GM23338 (cell line): ENCODE data around the gene NCOA1. TPM values are rescaled to one million over a fixed set of nuclear protein-coding genes. Genes with fewer than 3 reads are reported as not detected.

Experiments used
- ATAC-seq: fragments of 200-7000 bp; cut with Tn5 transposase; 3 replicates; pipeline ENCODE4 v1.9.1; 2020
- DNase-seq: peaks from one replicate; pipeline ENCODE4 v3.0.0-alpha.2; 2015; ENCODE audit warnings: low spot score
- H2AFZ ChIP-seq: fragments of 200-600 bp; sonication (generic); 2 replicates; pipeline ENCODE4 v1.8.0; 2016; ENCODE audit warnings: antibody characterized with exemption, mild to moderate bottlenecking, moderate library complexity
- H3F3A ChIP-seq: fragments of 200-600 bp; sonication (generic); replicated peaks from 2 replicates; pipeline ENCODE4 v1.8.0; 2017; ENCODE audit warnings: antibody characterized with exemption, mixed run types, low read depth
- H3K27ac ChIP-seq: fragments of 200-600 bp; sonication (generic); 2 replicates; pipeline ENCODE4 v1.6.1; 2016; ENCODE audit warnings: low read depth
- H3K27me3 ChIP-seq: fragments of 200-600 bp; sonication (generic); 2 replicates; pipeline ENCODE4 v1.8.0; 2016; ENCODE audit warnings: mild to moderate bottlenecking, mixed run types, moderate library complexity; ENCODE audit not compliant: insufficient read depth
- H3K36me3 ChIP-seq: fragments of 200-600 bp; sonication (generic); 2 replicates; pipeline ENCODE4 v1.8.0; 2016; ENCODE audit warnings: mild to moderate bottlenecking; ENCODE audit not compliant: insufficient read depth
- H3K4me1 ChIP-seq: fragments of 200-600 bp; sonication (generic); 2 replicates; pipeline ENCODE4 v1.8.0; 2016; ENCODE audit warnings: mild to moderate bottlenecking, moderate library complexity; ENCODE audit not compliant: insufficient read depth
- H3K4me2 ChIP-seq: fragments of 200-600 bp; sonication (generic); 2 replicates; pipeline ENCODE4 v1.7.1; 2017; ENCODE audit warnings: mixed run types
- H3K4me3 ChIP-seq: fragments of 200-600 bp; sonication (generic); 2 replicates; pipeline ENCODE4 v1.6.1; 2016; ENCODE audit warnings: mixed run types
- H3K79me2 ChIP-seq: fragments of 200-600 bp; sonication (generic); replicated peaks from 2 replicates; pipeline ENCODE4 v1.8.0; 2017; ENCODE audit warnings: mild to moderate bottlenecking; ENCODE audit not compliant: insufficient read depth
- H3K9me2 ChIP-seq: fragments of 200-600 bp; sonication (generic); 2 replicates; pipeline ENCODE4 v1.8.0; 2017; ENCODE audit not compliant: insufficient read depth
- H4K20me1 ChIP-seq: fragments of 200-600 bp; sonication (generic); replicated peaks from 2 replicates; pipeline ENCODE4 v1.8.0; 2017; ENCODE audit warnings: mild to moderate bottlenecking; ENCODE audit not compliant: insufficient read depth
- H3K27ac Mint-ChIP-seq: 2 replicates; pipeline ENCODE4 v1.8.0; 2020; ENCODE audit warnings: inconsistent platforms, mild to moderate bottlenecking, moderate library complexity, mixed read lengths
- H3K27me3 Mint-ChIP-seq: 3 replicates; pipeline ENCODE4 v1.8.0; 2022; ENCODE audit warnings: low read depth, mild to moderate bottlenecking, moderate library complexity, mixed read lengths, inconsistent platforms; ENCODE audit not compliant: insufficient read depth, poor library complexity
- H3K36me3 Mint-ChIP-seq: 3 replicates; pipeline ENCODE4 v1.8.0; 2021; ENCODE audit warnings: low read depth, mild to moderate bottlenecking, inconsistent platforms, moderate library complexity, mixed read lengths
- H3K4me1 Mint-ChIP-seq: 3 replicates; pipeline ENCODE4 v1.8.0; 2020; ENCODE audit warnings: mild to moderate bottlenecking, inconsistent platforms, mixed read lengths
- H3K4me3 Mint-ChIP-seq: 3 replicates; pipeline ENCODE4 v1.8.0; 2021; ENCODE audit warnings: moderate library complexity, mild to moderate bottlenecking, inconsistent platforms, mixed read lengths
- H3K9me3 Mint-ChIP-seq: 3 replicates; pipeline ENCODE4 v1.8.0; 2020; ENCODE audit warnings: moderate library complexity, mild to moderate bottlenecking, inconsistent platforms, mixed read lengths
- CREB1 ChIP-seq: fragments of 250-450 bp; sonication (Bioruptor Pico); IDR thresholded peaks from 2 replicates; pipeline ENCODE4 v1.5.0; 2020; ENCODE audit warnings: low read depth, mild to moderate bottlenecking, moderate library complexity
- EZH2 ChIP-seq: fragments of 200-600 bp; sonication (generic); IDR thresholded peaks from one replicate; pipeline ENCODE4 v1.8.0; 2017; ENCODE audit warnings: antibody characterized with exemption, mild to moderate bottlenecking, low read depth; ENCODE audit not compliant: unreplicated experiment
- EZH2phosphoT487 ChIP-seq: fragments of 200-600 bp; sonication (generic); IDR thresholded peaks from one replicate; pipeline ENCODE4 v1.8.1; 2018; ENCODE audit warnings: antibody characterized with exemption; ENCODE audit not compliant: unreplicated experiment
- JUNB ChIP-seq: IDR thresholded peaks from one replicate; pipeline ENCODE4 v1.6.1; 2016; ENCODE audit warnings: antibody characterized with exemption; ENCODE audit not compliant: unreplicated experiment
- NANOG ChIP-seq: IDR thresholded peaks from 2 replicates; pipeline ENCODE4 v1.6.1; 2016; ENCODE audit warnings: antibody characterized with exemption, borderline replicate concordance
- POLR2AphosphoS5 ChIP-seq: IDR thresholded peaks from 2 replicates; pipeline ENCODE4 v1.6.1; 2016; ENCODE audit warnings: antibody characterized with exemption, low read depth
- STAT1 ChIP-seq: IDR thresholded peaks from one replicate; pipeline ENCODE4 v1.6.1; 2016; ENCODE audit warnings: antibody characterized with exemption; ENCODE audit not compliant: unreplicated experiment
- ZNF114 ChIP-seq: fragments of 250-450 bp; sonication (Bioruptor Pico); IDR thresholded peaks from 2 replicates; pipeline ENCODE4 v1.5.0; 2020; ENCODE audit warnings: mild to moderate bottlenecking, moderate library complexity
- ZNF331 ChIP-seq: fragments of 250-450 bp; sonication (Bioruptor Pico); IDR thresholded peaks from 2 replicates; pipeline ENCODE4 v1.5.0; 2020; ENCODE audit warnings: low read depth, mild to moderate bottlenecking, moderate library complexity
- polyA plus RNA-seq: library from polyadenylated mRNA; unstranded; fragments of >200 nt; fragmentation: Nextera tagmentation; extraction: Ambion mirVana; gene quantifications from 2 replicates; pipeline ENCODE4 v1.2.1, GENCODE V29; 2016
- total RNA-seq: library from RNA; depleted of rRNA; stranded (reverse); fragments of >200 nt; shearing (Covaris generic); gene quantifications from 2 replicates; pipeline ENCODE4 v1.2.3, GENCODE V29; 2014
- TF ChIP-seq, protein P1 (sequence below): IDR thresholded peaks from one replicate; pipeline ENCODE4 v1.6.1; 2018; ENCODE audit warnings: antibody characterized with exemption; ENCODE audit not compliant: unreplicated experiment
- TF ChIP-seq, protein P2 (sequence below): IDR thresholded peaks from 2 replicates; pipeline ENCODE4 v1.6.1; 2016; ENCODE audit warnings: antibody characterized with exemption
- TF ChIP-seq, protein P3 (sequence below), 2 experiments: fragments of 200-600 bp in 1 of 2; sonication (generic) in 1 of 2; conservative IDR thresholded peaks; 2 replicates each; pipeline versions ENCODE4 v1.5.1 to v1.6.1; 2016 to 2017; ENCODE audit warnings: antibody characterized with exemption in 2 of 2, low read depth in 2 of 2, mild to moderate bottlenecking in 2 of 2, moderate library complexity in 1 of 2
- TF ChIP-seq, protein P4 (sequence below): fragments of 250-450 bp; sonication (Bioruptor Pico); IDR thresholded peaks from 2 replicates; pipeline ENCODE4 v1.5.0; 2020; ENCODE audit warnings: mild to moderate bottlenecking, moderate library complexity

The NCOA1 gene
- total and polyA plus RNA-seq, 2 experiments from 2014 or later, result 7.1 to 15.1 TPM

DNA sequence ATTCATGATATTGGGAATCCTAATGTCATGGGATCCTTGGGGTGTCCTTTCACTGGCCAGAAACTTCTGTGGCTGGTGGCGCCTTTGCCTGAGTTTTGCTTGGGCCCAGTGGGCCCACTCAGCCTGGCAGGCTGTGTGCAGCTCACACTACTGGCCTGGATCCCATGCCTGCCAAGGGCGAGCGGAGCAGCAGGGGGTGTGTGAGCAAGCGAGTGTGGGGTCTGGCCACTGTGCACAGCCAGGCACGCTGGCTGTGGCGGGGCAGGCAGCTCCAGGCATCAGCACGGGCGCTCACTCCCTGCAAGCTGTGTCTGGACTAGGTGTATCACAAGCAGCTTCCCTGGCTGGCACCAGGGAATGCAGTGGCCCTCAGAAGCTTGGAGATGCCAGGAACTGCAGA, 74.5 kb downstream of the NCOA1 start:
- no peak overlapping the region for H3K27ac ChIP-seq
- no peaks in the 10 kb centered on the region for H3F3A ChIP-seq
- H3K4me3 ChIP-seq, result no peak overlapping the region
- H4K20me1 ChIP-seq, result no peaks in the 10 kb centered on the region
- Mint-ChIP-seq H3K9me3 (peaks cover 23% of the 10 kb centered on the region), H3K27me3 (peaks cover 2% of the 10 kb centered on the region), H3K4me1 (peaks cover 3% of the 10 kb centered on the region; the same call in 1 of the 3 replicates), H3K27ac (no peak overlapping the region), H3K36me3 (peaks cover 32% of the 10 kb centered on the region), H3K4me3 (no peak overlapping the region)
- no peaks in the 10 kb centered on the region for H3K4me1 ChIP-seq
- no peak overlapping the region for H3K4me2 ChIP-seq
- no peak overlapping the region for H2AFZ ChIP-seq
- ATAC-seq (no peak), DNase-seq (no peak)
- TF ChIP-seq, protein P1, sequence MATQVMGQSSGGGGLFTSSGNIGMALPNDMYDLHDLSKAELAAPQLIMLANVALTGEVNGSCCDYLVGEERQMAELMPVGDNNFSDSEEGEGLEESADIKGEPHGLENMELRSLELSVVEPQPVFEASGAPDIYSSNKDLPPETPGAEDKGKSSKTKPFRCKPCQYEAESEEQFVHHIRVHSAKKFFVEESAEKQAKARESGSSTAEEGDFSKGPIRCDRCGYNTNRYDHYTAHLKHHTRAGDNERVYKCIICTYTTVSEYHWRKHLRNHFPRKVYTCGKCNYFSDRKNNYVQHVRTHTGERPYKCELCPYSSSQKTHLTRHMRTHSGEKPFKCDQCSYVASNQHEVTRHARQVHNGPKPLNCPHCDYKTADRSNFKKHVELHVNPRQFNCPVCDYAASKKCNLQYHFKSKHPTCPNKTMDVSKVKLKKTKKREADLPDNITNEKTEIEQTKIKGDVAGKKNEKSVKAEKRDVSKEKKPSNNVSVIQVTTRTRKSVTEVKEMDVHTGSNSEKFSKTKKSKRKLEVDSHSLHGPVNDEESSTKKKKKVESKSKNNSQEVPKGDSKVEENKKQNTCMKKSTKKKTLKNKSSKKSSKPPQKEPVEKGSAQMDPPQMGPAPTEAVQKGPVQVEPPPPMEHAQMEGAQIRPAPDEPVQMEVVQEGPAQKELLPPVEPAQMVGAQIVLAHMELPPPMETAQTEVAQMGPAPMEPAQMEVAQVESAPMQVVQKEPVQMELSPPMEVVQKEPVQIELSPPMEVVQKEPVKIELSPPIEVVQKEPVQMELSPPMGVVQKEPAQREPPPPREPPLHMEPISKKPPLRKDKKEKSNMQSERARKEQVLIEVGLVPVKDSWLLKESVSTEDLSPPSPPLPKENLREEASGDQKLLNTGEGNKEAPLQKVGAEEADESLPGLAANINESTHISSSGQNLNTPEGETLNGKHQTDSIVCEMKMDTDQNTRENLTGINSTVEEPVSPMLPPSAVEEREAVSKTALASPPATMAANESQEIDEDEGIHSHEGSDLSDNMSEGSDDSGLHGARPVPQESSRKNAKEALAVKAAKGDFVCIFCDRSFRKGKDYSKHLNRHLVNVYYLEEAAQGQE, result no peak
- TF ChIP-seq CREB1 (no peak), NANOG (no peak), POLR2AphosphoS5 (no peak), EZH2phosphoT487 (no peak), EZH2 (no peak), ZNF331 (CRISPR knock-in tag) (no peak), ZNF114 (CRISPR knock-in tag) (no peak), STAT1 (no peak), JUNB (no peak)
- TF ChIP-seq, protein P2, sequence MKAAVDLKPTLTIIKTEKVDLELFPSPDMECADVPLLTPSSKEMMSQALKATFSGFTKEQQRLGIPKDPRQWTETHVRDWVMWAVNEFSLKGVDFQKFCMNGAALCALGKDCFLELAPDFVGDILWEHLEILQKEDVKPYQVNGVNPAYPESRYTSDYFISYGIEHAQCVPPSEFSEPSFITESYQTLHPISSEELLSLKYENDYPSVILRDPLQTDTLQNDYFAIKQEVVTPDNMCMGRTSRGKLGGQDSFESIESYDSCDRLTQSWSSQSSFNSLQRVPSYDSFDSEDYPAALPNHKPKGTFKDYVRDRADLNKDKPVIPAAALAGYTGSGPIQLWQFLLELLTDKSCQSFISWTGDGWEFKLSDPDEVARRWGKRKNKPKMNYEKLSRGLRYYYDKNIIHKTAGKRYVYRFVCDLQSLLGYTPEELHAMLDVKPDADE, result no peak
- TF ChIP-seq, protein P3, sequence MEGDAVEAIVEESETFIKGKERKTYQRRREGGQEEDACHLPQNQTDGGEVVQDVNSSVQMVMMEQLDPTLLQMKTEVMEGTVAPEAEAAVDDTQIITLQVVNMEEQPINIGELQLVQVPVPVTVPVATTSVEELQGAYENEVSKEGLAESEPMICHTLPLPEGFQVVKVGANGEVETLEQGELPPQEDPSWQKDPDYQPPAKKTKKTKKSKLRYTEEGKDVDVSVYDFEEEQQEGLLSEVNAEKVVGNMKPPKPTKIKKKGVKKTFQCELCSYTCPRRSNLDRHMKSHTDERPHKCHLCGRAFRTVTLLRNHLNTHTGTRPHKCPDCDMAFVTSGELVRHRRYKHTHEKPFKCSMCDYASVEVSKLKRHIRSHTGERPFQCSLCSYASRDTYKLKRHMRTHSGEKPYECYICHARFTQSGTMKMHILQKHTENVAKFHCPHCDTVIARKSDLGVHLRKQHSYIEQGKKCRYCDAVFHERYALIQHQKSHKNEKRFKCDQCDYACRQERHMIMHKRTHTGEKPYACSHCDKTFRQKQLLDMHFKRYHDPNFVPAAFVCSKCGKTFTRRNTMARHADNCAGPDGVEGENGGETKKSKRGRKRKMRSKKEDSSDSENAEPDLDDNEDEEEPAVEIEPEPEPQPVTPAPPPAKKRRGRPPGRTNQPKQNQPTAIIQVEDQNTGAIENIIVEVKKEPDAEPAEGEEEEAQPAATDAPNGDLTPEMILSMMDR (conservative IDR thresholded peaks at IDR 0.05; ENCODE audit: low read depth in 2 of 2), result no peak
- TF ChIP-seq, protein P4, sequence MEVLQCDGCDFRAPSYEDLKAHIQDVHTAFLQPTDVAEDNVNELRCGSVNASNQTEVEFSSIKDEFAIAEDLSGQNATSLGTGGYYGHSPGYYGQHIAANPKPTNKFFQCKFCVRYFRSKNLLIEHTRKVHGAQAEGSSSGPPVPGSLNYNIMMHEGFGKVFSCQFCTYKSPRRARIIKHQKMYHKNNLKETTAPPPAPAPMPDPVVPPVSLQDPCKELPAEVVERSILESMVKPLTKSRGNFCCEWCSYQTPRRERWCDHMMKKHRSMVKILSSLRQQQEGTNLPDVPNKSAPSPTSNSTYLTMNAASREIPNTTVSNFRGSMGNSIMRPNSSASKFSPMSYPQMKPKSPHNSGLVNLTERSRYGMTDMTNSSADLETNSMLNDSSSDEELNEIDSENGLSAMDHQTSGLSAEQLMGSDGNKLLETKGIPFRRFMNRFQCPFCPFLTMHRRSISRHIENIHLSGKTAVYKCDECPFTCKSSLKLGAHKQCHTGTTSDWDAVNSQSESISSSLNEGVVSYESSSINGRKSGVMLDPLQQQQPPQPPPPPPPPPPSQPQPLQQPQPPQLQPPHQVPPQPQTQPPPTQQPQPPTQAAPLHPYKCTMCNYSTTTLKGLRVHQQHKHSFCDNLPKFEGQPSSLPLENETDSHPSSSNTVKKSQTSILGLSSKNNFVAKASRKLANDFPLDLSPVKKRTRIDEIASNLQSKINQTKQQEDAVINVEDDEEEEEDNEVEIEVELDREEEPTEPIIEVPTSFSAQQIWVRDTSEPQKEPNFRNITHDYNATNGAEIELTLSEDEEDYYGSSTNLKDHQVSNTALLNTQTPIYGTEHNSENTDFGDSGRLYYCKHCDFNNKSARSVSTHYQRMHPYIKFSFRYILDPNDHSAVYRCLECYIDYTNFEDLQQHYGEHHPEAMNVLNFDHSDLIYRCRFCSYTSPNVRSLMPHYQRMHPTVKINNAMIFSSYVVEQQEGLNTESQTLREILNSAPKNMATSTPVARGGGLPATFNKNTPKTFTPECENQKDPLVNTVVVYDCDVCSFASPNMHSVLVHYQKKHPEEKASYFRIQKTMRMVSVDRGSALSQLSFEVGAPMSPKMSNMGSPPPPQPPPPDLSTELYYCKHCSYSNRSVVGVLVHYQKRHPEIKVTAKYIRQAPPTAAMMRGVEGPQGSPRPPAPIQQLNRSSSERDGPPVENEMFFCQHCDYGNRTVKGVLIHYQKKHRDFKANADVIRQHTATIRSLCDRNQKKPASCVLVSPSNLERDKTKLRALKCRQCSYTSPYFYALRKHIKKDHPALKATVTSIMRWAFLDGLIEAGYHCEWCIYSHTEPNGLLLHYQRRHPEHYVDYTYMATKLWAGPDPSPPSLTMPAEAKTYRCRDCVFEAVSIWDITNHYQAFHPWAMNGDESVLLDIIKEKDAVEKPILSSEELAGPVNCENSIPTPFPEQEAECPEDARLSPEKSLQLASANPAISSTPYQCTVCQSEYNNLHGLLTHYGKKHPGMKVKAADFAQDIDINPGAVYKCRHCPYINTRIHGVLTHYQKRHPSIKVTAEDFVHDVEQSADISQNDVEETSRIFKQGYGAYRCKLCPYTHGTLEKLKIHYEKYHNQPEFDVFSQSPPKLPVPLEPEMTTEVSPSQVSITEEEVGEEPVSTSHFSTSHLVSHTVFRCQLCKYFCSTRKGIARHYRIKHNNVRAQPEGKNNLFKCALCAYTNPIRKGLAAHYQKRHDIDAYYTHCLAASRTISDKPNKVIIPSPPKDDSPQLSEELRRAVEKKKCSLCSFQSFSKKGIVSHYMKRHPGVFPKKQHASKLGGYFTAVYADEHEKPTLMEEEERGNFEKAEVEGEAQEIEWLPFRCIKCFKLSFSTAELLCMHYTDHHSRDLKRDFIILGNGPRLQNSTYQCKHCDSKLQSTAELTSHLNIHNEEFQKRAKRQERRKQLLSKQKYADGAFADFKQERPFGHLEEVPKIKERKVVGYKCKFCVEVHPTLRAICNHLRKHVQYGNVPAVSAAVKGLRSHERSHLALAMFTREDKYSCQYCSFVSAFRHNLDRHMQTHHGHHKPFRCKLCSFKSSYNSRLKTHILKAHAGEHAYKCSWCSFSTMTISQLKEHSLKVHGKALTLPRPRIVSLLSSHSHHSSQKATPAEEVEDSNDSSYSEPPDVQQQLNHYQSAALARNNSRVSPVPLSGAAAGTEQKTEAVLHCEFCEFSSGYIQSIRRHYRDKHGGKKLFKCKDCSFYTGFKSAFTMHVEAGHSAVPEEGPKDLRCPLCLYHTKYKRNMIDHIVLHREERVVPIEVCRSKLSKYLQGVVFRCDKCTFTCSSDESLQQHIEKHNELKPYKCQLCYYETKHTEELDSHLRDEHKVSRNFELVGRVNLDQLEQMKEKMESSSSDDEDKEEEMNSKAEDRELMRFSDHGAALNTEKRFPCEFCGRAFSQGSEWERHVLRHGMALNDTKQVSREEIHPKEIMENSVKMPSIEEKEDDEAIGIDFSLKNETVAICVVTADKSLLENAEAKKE, result no peak
- no peaks in the 10 kb centered on the region for H3K27me3 ChIP-seq
- H3K9me2 ChIP-seq, result no peaks in the 10 kb centered on the region
- no peaks in the 10 kb centered on the region; the same call in 1 of the 2 replicates for H3K79me2 ChIP-seq
- peaks cover 12% of the 10 kb centered on the region; the same call in 1 of the 2 replicates for H3K36me3 ChIP-seq
